Measurements from ENCODE around the gene ZFHX2.

GRCh38 chr14:23579739-23580138 is 28.2 kb upstream of the ZFHX2 start:
- no peak for TF ChIP-seq CTCF (IDR thresholded peaks at IDR 0.05)
- TF ChIP-seq RFX5 (IDR thresholded peaks at IDR 0.05; ENCODE audit: low read length) = no peak
- TF ChIP-seq RCOR1 (IDR thresholded peaks at IDR 0.05; ENCODE audit: low read length) = no peak
- no peak for TF ChIP-seq MXI1 (IDR thresholded peaks at IDR 0.05; ENCODE audit: low read depth, low read length)
- no peak for TF ChIP-seq RAD21 (IDR thresholded peaks at IDR 0.05; ENCODE audit: low read length)
- no peak for TF ChIP-seq YY1 (IDR thresholded peaks at IDR 0.05; ENCODE audit: low read depth)
- TF ChIP-seq GATA2 (CRISPR knock-in tag; IDR thresholded peaks at IDR 0.05) = no peak

Data from SK-N-SH (cell line).